Activated CD8-positive, alpha-beta memory T cell treated with anti-CD3 and anti-CD28 coated beads for 24 hours (primary cell): ENCODE data around the gene RIC1.
"Not testable (repeated sequence)": the region's sequence is repeated elsewhere in the genome, so short reads cannot be mapped to it uniquely, and the experiment has no call there.

Experiments
- DNase-seq: peaks from one replicate; pipeline ENCODE4 v3.0.0-alpha.2; 2020

Gene RIC1

DNA sequence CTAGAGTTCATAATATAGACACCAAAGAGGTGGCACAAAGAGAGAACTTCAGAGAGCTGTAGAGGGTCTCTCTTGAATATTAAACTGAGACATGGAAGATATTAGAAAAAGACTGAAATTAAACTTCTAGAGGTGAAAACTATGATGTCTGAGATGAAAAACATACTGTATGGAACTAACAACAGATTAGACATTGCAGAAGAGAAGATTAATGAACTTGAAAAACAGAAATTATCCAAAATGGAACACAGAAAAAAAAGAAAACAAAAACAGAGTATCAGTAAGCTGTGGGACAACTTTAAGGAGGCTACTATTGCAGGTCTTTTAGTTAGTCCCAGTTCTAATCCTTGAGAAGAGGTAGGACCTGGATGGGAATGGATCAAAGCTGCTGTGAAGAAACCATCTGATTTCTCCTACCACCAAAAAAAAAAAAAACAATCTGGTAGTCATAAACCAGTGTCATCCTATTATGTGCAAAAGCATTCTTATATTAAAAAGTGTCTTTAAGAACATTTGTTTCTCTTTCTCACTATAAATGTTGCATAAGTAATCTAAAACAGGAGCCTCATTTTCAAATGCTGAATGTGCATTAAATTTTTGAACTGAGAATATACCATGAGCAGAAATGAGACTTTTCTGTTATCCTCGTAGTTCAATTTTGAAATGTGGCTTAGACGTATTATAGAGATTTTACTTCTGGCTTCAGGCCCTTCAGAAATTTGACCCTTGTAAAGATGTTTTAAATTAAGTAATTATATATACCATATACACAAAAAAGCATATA is 107.8 kb downstream of the RIC1 start:
- DNase-seq = no peak

DNA sequence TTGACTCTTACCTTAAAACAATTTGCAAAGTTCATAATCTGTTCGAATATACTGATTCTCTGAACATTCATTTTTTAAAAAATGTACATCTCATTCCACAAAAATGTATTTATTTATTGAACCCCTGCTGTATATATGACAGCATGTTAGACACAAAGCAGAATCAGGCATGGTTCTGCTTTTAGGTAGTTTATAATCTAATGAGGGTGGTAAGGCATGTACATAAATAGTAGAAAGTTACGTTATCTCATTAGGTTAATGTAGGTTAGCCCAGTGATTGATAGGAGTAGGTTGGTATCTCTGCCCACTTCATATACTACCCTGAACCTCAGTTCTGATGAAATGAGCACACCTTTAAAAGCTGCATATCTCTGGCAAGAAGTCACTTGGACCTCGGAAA is 114.2 kb downstream of the RIC1 start:
- no peak for DNase-seq

DNA sequence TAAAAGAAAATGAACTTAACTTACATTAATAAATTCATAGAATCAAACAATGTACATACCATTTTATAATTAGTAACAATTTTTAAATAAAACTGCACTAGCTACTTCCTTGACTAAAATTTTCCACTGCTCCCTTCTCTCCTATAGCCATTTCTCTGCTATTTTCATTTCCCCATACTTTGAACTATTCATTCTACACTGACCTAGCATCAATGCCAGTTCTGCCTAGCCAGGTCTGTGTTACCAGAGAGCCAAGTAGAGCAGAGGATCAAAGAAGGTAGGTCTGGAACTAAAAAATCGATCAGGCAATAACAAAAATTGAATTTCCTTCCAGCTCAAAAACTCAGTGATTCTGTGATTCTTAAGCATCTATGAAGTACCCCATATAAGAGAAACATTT is 119.5 kb downstream of the RIC1 start:
- no peak for DNase-seq

DNA sequence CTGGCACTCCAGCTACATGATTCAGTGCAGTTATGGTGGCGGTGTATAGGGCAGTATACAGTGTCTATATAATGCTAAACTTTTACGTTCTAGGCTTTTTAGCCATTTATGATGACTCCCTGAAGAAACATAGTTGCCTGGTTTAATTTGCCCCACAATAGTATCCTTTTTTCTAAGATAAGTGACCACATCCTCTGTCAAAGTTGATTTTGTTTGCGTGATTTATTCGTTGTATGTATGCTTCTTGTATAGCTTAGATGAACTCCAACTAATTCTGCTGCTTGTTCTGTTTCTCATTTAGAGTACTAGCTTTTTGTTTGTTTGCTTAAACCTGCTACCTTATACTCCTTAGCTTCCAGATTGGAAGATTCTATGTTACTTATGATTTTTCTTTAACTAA is 120.4 kb downstream of the RIC1 start:
- no peak for DNase-seq

DNA sequence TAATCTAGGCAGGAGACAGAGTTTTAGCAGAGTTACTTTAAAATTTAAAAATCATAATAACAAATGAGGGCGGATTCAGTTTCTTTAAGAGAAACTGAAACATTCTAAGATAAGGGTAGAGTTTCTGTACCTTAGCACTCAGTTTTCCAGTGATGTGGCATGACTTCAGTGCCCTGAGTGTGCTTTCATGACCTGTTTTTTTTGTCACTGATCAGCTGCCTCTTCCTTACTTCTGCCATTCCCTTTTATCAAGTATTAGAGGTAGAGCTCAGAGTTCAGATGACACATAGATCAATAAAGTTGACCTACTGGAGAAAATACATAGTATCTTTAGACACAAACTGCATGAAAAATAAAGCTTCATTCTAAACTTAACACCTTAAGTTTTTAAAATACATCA is 121.7 kb downstream of the RIC1 start:
- DNase-seq = no peak

DNA sequence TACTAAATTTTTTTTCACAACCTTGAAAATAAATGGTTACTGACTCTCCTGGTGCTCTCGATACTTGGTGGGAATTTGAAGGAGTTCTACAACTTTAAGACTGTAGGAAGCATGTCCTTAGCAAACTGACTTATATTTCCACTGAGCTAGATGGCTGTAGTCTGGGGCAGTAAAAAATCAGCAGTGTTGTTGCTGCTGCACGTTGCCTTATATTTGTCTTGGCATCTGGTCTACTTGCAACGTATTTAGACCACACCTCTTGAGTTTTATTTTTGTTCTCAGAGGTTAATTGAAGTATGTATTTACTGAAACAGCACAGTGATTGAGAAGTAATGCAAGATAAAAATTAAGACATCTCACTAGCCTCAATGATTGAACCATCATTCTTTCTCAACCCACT is 127.7 kb downstream of the RIC1 start:
- DNase-seq = no peak

DNA sequence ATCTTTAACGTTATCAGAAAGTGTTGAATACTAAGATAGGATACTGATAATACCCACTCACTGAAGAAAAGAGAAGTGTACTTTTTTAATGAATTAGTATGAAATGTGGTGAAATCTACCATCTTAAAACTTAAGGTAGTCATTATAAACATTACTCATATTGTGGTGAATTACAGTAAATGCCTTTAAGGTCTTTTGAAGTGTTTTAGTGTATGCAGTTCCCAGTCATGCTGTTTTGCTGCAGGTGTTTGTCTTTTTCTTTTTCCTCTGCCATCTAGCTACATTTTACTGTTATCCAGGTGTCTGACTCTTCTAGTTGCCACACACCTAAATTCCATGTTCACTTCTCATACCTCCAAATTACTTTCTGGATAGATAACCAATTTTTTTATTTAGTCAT is 131.4 kb downstream of the RIC1 start:
- DNase-seq = no peak

DNA sequence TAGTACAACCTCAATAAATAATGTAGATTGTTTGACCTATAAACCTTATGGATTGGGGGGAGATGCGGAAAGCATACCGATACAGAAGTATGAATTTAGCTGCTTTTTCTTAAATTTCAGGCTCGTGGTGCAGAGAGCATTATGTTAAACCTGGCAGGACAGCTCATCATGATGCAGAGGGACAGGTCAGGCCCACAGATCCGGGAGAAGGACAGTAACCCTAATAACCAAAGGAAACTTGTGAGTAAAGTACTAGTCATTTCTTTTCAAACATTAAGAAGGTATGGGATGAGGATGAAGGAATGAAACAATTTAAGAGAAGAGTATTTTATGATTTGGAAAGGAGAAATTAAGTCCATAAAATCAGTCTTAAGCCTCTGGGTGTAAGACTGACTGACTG is 133.5 kb downstream of the RIC1 start:
- no peak for DNase-seq

DNA sequence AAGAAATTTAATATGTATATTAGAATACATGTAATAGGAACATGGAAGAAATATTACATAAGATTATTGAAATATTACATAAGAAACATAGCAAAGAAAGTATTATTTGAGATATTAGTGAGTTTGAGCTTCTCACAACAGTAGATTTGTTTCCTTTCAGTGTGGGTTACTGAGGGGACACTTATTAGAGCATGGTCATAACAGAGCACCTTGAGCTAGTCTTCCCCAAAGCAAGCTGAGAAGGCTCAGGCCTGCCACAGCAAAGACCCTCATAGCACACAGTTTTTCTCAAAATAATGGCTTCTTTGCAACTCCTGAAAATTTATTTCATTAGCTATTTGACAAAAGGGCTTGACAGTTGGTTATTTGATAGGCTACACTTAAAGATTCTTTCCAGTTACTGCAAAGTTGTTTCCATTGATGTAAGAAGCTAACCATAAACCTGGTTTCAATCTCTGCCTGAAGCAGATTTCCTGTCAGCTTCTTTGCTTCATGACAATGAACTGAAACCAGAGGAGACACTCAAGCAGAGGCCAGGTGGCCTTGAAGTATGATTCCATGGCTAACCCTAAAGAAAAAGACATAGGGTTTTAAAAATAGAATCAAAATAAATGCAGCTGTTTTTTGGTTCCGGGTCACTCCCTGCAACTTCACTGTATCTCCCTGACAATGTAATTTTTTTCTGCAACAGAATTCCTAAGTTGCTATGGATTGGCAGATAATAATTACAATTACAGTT is 135.4 kb downstream of the RIC1 start:
- no peak for DNase-seq

DNA sequence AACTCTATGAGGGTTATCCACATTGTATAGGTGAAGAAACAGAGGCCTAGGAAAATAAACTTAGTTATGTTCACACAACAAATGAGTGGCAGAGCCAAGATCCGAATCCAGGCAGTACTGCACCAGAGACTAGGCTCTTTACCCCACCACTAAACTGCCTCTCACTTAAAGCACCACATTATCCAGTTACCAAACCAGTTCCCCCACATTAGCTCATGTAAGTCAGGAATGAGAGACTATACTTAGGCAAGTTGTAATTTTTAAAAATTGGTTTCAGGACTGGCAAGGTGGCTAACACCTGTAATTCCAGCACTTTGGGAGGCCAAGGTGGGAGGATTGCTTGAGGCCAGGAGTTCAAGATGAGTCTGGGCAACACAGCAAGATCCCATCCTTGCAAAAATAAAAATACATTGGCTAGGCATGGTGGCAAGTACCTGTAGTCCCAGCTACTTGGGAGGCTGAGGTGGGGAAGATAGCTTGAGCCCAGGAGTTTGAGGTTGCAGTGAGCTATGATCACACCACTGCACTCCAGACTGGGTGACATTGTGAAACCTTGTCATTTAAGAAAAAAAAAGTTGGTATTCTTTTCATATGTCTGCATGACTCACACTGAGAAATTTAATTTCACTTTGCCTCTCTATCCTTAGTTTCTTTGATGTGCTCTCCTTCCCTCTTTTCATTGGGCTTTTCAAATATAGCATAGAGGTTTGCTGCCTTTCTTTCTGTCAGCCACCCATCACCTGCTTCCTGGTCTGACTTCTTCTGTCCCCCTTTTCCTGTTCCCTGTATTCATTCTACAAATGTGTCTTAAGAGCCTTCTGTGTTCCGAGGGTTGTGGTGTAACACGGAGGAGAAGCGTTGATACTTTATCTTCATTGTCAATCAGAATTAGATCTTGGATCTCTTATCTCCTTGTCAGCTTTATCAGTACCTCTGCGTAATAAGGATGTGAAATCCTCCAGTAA is 139.3 kb downstream of the RIC1 start:
- peak; percentile 62 for DNase-seq

DNA sequence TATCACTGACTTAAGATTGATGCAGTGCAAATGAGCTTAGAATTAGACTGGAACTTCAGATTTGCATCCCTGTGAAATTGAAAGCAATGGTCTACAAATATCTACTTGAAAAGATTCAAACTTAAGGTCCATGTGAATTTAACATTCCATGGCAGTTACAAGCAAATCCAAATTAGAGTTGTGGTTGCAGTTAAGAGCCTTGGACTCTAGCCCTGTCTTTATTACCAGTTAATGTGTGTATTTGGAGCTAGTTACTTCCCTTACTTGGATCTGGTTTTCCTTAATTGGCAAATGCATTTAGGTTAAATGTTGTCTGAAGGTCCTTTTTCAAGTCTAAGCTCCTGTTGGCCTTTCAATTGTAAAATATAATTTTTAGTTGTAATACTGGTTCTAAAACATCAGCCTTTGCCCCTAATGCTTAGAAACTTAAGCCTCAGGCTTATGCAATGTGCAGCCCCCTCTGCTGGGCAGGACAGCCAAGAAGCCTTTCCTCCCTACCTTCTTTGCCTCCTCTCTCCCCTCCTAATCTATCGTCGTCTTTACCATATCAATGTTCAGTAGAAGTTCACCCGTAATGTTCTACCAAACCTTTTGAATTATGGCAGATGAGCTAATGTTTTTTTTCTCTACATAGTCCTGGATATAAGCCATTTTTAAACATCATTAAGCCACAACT is 144.6 kb downstream of the RIC1 start:
- DNase-seq = no peak

DNA sequence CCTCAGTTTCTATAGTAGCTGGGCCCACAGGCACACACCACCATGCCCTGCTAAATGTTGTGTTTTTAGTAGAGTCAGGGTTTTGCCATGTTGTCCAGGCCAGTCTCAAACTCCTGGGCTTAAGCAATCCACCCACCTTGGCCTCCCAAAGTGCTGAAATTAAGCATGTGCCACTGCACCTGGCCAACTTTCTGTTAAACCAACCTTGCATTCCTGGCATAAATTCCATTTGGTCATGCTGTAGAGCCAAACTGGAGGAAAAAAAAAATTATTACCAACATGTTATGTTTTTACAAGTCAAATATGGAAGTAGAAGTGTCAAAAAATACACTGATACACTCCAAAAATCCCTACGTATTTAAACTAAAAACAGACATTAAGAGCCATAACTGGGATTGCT is 149.9 kb downstream of the RIC1 start:
- no peak for DNase-seq

DNA sequence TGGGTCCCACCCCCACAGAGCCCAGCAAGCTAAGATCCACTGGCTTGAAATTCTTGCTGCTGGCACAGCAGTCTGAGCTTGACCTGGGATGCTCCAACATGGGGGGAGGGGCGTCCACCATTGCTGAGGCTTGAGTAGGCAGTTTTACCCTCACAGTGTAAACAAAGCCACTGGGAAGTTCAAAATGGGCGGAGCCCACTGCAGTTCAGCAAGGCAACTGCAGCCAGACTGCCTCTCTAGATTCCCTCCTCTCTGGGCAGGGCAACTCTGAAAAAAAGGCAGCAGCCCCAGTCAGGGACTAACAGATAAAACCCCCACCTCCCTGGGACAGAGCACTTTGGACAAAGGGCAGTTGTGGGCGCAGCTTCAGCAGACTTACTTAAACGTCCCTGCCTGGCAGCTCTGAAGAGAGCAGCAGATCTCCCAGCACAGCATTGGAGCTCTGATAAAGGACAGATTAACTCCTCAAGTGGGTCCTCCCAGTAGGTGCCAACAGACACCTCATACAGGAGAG is 150.9 kb downstream of the RIC1 start:
- DNase-seq = not testable (repeated sequence)

DNA sequence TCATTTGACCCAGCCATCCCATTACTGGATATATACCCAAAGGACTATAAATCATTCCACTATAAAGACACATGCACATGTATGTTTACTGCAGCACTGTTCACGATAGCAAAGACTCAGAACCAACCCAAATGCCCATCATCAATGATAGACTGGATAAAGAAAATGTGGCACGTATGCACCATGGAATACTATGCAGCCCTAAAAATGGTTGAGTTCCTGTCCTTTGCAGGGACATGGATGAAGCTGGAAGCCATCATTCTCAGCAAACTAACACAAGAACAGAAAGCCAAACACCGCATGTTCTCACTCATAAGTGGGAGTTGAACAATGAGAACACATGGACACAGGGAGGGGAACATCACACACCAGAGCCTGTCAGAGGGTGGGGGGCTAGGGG is 154.5 kb downstream of the RIC1 start:
- not testable (repeated sequence) for DNase-seq

DNA sequence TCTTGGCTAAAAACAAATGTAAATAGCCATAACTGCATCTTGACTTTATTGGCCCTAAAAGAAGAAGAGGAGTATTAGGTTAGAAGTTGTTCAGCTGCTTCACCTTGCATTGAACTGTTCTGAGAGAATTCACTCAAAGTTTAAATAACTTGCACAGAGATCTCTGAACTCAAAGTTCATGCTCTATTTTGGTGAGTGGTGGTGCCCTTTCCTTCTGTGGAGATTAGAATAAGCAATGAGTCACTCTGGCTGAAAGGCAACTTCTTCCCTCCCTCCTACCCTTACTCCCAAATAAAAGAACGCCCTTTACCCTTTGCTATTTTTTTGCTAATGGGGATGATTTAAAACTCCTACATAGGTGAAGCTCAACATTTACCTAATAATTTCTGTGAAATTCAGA is 155.1 kb downstream of the RIC1 start:
- DNase-seq = no peak

DNA sequence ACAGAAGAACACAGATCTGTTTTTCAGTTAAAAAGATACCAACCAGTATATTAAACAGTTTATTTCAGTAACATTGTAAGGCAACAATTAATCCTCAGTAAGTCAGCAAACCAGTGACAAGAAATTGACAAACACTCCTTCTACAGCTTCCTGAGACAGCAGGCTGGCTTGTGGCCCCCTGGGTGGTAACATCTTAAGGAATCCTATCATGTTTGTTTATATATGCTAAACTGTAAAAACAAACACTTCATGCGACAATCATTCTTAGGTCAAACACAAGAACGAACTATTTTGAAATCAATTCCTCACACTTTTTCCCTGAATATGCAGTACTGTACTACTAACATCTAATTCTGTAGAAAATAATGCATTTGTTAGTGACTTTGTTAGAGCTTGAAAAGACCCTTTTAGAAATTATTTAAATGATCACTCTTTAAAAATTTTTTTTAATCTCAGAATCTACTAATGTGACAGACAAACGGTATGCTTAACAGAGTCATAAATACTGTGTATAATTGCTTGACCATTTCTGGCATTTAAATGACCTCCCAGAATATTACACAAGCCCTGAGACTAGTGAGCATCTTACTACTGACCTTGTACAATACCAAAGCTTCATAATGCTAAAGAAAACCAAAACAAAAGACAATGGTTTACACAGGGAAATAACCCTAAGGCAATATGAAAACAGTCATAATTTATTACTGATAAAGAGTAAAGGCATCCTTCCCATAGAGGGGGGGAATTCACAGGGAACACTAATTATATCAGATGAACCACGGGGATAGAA is 155.8 kb downstream of the RIC1 start:
- DNase-seq = no peak

DNA sequence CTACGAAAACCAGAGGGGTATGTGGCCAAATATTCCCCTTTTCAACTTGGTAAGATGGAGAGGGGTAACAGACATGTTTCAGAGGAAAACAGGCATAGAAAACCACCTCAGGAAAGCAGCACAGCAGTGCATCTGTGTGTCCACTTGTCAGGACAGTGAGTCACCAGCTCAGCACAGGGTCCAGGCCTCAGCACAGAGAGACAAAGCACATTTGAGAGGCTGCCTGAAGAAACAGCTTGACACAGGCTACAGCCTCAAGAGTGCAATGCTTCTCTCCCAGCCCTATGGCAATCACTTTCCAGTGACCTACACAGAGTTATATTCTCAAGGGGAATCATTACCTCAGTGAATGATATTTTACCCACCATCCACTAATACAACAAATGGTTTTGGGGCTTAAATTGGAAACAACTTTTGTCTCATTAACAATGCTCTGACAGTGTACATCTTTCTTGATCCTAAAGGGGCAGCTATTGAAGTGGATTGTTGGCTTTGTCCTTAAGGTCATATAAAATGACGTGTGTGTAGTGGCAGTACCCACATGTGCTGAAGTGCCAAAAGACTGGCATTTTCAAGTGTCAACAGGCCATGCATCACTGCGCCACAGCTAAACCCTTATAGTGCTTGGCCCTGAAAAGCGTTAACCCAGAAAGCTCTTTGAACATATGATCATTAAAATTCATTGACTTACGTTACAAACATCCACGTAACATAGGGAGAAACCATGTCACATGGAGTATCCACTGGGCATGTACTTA is 157.6 kb downstream of the RIC1 start:
- DNase-seq = no peak

DNA sequence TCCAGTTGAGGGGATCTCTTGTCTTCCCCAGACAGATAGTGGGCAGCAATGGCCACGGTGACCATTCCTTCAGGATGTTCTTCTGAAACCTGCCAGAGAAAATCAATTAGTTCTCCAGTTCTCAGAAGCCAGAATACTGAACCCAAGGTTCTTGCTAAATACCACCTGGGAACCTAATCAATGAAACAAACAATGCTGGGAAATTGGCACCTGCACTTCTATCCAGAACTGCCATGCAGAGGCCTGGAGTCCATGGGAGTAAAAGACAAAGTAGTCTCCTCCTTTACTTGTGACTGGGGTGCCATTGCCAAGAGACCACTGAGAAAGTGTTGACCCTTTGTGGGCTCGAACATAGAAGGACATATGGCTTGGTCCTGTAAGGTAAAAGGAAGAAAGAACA is 158.3 kb downstream of the RIC1 start:
- no peak for DNase-seq

DNA sequence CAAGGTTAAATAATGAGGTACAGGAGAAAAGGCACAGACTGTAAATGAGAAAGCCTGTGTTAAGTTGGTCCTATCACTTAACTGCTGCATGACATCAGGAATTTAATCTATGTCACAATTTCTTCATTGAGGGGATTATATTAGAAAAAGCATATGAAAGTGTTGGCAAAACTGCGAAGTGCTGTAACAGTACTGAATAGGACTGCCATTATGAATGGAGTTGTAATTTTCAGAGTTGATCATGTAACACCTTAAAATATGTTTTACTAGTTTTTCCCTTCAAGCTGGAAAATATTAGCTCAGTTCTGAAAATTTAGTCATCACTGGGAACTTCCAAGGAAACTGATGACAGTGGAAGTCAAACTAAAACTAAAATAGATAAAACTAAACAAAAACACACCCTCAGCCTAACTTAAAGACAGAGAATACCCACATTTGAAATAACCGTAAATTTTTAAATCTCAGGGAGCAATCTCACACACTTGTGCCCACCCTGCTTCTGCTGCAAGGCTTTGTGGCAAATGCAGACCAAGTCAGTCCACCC is 158.9 kb downstream of the RIC1 start:
- no peak for DNase-seq

DNA sequence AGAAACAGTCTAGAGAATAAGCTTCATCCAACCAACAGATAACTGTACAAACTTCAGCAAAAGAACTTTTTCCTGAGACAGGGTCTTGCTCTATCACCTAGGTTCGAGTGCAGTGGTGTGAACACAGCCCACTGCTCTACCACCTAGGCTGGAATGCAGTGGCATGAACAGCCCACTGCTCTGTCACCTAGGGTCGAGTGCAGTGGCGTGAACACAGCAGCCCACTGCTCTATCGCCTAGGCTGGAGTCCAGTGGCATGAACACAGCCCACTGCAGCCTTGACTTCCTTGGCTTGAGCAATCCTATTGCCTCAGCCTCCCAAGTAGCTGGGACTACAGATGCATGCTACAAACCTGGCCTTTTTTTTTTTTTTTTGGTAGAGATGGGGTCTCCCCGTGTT is 160.6 kb downstream of the RIC1 start:
- no peak for DNase-seq

DNA sequence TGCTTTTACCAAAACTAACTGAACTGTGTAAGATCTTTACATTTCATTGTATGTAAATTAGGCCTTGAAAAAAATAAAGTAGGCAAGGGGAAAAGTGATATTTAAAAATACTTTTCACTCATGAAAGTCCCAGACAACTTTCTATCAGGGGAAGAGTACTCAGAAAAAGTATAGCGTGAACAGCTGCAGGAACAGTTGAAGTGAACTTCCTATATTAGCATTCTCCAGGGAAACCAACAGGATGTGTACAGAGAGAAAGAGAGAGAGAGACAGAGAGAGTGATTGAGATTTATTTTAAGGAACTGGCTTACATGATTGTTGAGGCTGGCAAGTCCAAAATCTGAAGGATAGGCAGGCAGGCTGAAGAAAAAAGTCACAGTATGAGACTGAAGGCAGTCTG is 162.0 kb downstream of the RIC1 start:
- no peak for DNase-seq
